DMS 273 treated with DMSO at 0.1 percent for 48 hours (cell line): ENCODE data around the gene EXOC1L.
A peak's percentile ranks its signal among the peaks of the same experiment; 100 is the strongest.
"Not testable (repeated sequence)": the region's sequence is repeated elsewhere in the genome, so short reads cannot be mapped to it uniquely, and the experiment has no call there.

Source experiments
- DNase-seq: peaks from one replicate; lab custom pipeline; 2025; lab: John Stamatoyannopoulos, UW

Gene EXOC1L

DNA sequence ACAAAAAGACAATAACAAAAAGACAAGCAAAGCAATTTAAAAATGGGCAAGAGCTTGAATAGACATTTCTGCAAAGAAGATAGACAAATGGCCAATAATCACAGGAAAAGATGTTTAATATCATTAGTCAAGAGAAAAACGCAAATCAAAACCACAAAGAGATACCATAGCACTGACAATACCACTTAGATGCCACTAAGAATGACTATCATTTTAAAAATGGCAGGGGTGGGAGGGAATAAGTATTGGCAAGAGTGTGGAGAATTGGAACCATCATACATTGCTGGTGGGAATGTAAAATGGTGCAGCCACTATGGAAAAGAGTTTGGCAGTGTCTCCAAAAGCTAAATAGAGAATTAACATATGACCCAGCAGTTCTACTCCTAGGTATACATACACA lies 18.8 kb downstream of the EXOC1L start:
- DNase-seq = no peak

- no peak for DNase-seq
These were observed 19.4 kb downstream of the EXOC1L start for GRCh38 chr4:55838952-55839351.

- no peak for DNase-seq
These were observed 21.4 kb downstream of the EXOC1L start for GRCh38 chr4:55840956-55841355.

GRCh38 chr4:55841373-55842239 lies 22.0 kb downstream of the EXOC1L start:
- not testable (repeated sequence) for DNase-seq

GRCh38 chr4:55842312-55842711 lies 22.7 kb downstream of the EXOC1L start:
- not testable (repeated sequence) for DNase-seq

- DNase-seq = no peak
These were observed 30.1 kb downstream of the EXOC1L start for GRCh38 chr4:55849724-55850123.

DNA sequence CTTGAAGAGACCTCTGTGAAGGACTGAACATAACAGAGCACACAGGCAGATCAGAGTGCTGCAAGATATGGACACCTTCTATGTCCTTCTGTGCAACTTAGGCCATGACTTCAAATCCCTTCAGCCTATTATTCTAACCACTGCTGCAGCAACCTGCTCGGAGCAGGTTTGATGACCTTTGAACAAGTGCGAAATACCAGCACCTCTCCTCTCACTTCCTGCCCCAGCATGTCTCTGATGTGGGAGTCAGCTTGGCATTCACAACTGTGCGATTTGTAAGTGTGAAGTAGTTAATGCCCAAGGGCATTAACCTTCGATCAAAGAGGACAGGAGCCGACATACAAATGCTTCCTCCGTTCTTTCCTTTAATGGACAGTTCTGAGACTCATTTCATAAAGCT lies 32.3 kb downstream of the EXOC1L start:
- no peak for DNase-seq

- peak; percentile 91 for DNase-seq
These were observed 34.0 kb downstream of the EXOC1L start, which contains the start of gene EXOC1 for GRCh38 chr4:55853484-55854046. TSS of gene EXOC1 (plus strand) at chr4:55853648. CDS start at chr4:55858324, 4,676 bp downstream.

GRCh38 chr4:55854129-55854528 lies 34.5 kb downstream of the EXOC1L start:
- DNase-seq = no peak

DNA sequence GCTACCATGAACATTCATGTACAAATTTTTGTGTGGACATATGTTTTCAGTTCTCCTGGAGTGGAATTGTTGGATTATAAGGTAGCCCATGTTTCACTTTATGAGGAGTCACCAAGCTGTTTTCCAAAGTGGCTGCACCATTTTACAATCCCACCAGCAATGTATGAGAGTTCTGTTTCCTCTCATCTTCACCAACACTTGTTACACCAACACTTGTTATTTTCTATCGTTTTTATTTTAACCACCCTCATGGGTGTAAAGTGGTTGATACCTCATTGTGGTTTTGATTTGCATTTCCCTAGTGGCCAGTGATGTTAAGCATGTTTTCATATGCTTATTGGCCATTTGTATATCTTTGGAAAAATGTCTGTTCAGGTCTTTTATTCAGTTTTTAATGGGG lies 38.0 kb downstream of the EXOC1L start:
- no peak for DNase-seq

DNA sequence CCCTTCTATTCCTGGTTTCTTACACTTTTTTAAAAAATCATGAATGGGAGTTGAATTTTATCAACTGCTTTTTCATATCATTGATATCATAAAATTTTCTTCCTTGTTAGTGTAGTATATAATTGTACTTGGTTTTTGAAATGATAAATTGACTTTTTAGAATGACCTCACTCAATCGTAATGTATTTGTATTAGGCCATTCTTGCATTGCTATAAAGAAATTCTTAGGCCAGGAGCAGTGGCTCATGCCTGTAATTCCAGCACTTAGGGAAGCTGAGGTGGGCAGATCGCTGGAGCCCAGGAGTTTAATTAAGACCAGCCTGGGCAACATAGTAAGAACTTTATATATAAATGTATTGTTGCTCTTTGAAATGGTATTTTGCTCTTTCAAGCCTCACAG lies 40.1 kb downstream of the EXOC1L start:
- DNase-seq = no peak

GRCh38 chr4:55864577-55865223 lies 45.1 kb downstream of the EXOC1L start:
- DNase-seq = no peak

- DNase-seq = no peak
These were observed 45.7 kb downstream of the EXOC1L start for GRCh38 chr4:55865228-55865806.

DNA sequence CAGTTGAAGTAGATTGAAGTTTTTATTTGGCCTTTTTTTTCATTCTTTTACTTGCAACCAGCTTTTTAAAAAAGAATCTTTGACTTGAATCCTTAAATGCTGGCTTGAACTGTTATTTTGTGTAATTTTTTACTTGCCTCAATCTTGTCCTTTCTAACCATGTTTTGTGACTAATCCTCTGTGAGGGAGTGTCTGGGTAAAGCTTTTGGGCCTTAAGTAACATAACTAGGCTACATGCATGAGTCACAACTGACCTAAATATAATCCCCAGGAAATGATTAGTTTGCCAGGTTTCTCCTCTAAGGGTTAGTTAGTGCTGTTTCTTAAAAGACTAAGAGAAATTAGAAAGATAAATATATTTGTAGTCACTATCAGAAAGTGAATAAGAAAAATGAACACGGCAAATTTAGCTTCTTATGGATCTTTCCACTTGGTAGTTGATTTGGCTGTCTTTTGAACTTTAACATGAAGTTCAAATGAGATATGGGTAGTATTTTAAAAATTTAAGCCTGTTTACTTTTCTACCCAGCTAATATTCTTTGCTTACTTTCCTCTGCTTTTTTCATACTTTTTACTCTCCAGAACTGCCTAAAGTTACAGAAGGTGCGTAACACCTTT lies 46.8 kb downstream of the EXOC1L start:
- DNase-seq = no peak

DNA sequence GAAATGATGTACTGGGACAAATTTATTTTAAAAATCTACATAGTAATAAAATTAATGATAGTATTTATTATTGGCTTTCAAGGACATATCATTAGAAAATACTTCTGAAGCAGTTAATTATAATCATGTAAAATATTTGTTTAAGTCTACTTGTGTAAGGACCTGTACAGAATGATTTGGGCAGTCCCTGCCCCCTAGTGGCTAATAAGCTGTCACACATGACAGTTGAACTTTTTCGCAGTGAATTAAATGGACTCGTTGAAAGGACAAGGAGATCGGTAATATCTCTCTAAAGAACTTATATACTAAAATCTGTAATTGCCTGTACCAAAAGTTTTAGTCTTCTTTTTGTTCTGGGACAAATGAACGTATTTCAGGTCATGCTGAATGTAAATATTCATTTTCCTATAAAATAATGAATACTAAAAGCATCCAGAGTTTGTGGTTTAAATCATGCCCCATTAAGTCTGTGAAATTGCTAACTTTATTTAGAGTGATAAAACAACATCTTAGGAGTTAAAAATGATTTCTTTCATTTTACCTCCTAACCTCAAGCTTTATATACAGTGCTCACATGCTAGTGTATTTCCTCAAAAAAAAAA lies 47.5 kb downstream of the EXOC1L start:
- peak; percentile 40 for DNase-seq

DNA sequence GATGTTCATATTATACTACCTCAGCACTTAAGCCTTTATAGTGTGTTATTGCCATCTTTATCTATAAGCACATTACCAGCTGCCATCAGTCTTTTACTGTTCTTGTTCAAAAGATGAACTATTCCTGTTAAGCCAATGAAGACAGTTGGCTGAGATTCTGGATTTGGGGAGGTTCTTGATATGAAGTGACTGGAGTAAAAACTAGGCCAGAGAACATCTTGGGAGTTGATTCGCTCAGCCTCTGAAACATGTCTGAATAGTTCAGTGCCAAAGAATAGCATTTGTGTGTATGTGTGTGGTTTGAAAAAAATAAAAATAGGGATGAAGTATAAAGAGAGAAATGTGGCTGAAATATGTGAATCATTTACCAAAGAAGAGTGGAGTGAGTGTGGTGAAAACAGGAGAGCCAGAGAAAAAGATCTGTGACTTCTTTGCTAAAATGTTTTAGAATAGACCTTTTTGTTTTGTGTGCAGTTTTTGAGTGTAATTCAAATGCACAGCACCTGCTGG lies 49.0 kb downstream of the EXOC1L start:
- DNase-seq = no peak

GRCh38 chr4:55871299-55871800 lies 51.8 kb downstream of the EXOC1L start:
- DNase-seq = no peak

DNA sequence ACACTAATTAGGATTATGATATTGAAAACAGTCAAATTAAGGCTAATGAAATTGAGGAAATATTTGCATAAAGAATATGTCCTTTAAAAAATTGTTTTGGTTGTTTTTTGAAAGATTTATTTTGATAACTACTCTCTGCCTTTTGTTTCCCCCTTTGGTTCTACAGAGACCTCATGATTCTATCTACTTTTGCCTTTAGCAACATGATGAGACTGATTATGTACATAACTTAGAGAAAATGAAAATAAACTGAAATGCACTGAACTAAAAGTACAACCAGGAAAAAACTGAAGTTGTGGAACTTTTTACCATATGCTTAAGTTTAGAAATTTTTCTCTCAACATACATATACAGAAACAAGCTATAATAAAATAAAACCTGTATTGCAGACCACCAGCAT lies 55.2 kb downstream of the EXOC1L start:
- no peak for DNase-seq

- no peak for DNase-seq
These were observed 56.8 kb downstream of the EXOC1L start for GRCh38 chr4:55876387-55876786.

DNA sequence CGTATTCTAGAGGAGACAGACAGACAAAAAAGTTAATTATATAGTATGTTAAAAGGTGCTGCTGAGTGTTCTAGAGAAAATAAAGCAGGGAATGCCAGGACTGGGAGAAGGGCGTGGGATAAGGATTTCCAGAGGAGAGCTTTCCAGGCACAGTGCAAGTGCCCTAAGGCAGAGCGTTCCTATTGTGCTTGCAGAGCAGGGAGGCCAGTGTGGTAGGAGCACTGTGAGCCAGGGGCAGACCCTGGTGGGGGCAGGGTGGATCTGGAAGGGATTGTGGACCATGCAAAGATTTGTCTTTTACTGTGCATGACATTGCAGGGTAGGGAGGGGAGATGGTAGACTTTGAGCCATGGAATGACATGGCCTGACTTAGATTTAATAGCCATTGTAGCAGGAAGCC lies 59.6 kb downstream of the EXOC1L start:
- no peak for DNase-seq

DNA sequence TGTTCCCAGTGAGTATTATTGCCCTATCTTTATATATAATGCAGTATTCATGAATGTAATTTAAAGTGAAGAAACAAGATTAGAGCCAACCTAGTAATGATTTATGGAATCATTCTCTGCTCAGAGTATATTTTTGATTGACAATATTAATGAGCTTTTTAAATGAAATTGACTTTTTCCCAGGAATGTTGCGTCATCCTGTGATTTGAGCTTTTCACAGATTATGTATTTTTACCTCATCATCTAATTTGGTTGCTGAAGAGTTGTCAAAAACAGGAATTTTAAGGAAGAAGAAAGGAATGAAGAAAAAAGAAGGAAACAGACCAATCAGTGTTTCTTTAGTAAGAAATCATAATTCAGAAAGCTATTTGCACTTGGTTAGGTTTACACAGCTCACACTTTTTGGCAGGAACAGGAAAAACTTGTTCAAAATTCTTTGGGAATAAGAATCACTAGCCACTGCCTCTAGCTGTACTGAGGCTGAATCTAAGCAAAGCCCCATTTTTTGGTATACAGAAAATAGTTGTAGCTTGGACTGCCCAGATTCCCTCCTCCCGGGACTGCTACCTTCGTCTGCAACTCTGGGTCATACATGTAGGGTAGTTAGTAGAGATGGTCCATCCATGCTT lies 61.2 kb downstream of the EXOC1L start:
- no peak for DNase-seq
